ENCODE data around the gene EFNA5. TPM values are rescaled to one million over a fixed set of nuclear protein-coding genes. Genes with fewer than 3 reads are reported as not detected.

The EFNA5 gene
- total RNA-seq, 4 donors from 2014 or later = 7.7 to 18.6 (median 9.9) TPM

DNA sequence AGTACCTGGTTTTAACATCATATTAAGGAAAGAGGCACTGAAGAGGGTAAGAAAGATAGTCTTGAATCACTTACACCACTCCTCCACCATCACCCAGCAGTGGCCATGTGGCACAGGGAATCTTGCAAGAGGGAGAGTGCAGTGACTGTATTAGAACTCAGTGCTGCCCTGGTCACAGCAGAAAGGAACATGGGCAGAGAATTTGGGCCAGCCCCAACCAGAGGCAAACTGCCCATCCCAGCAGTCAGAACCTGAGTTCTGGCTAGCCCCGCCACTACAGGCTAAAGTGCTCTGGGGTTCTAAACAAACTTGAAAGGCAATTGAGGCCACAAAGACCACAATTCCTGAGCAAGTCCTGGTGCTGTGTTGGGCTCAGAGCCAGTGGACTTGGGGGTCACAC lies 16.7 kb upstream of the EFNA5 start:
- TF ChIP-seq, protein P1, sequence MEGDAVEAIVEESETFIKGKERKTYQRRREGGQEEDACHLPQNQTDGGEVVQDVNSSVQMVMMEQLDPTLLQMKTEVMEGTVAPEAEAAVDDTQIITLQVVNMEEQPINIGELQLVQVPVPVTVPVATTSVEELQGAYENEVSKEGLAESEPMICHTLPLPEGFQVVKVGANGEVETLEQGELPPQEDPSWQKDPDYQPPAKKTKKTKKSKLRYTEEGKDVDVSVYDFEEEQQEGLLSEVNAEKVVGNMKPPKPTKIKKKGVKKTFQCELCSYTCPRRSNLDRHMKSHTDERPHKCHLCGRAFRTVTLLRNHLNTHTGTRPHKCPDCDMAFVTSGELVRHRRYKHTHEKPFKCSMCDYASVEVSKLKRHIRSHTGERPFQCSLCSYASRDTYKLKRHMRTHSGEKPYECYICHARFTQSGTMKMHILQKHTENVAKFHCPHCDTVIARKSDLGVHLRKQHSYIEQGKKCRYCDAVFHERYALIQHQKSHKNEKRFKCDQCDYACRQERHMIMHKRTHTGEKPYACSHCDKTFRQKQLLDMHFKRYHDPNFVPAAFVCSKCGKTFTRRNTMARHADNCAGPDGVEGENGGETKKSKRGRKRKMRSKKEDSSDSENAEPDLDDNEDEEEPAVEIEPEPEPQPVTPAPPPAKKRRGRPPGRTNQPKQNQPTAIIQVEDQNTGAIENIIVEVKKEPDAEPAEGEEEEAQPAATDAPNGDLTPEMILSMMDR (IDR thresholded peaks at IDR 0.05; ENCODE audit: low read depth) = no peak

DNA sequence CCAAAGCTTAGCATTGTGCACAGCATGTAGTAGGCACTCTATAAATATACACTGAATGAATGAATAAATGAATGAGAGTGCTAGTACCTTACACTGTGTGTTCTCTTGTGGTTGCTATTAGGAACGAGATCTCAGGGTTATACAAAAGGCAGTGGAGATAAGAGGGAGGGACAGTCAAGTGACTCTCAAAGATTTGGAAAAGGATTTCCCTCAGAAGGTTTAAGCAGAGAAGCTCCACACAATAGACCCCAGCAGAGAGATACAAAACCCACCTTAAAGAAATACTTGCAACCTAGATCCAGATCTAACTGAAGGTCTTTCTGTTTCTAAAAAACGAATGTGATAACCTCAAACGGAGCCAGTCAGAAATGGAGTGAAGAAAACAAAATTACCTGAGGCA lies 11.8 kb upstream of the EFNA5 start:
- TF ChIP-seq, protein P1 (IDR thresholded peaks at IDR 0.05; ENCODE audit: low read depth) = no peak

DNA sequence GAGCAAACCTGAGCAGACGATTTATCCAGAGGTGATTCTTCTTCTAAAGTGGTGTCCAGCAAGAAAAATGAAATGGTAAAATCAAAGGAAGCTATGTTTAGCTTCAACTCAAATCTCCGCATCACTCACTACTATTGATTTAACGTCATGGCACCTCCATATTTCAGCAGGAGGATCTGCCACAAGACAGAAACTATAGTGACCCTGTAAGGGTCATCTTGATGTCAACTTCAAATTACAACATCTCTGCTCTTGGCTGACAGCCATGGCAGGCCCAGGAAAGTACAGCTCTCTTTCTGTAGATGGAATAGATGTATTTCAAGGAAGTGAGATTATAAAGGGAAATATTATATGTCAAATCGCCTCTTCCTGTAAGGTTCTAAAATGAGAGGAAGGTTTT lies 10.1 kb upstream of the EFNA5 start:
- TF ChIP-seq, protein P1 (IDR thresholded peaks at IDR 0.05; ENCODE audit: low read depth) = no peak

DNA sequence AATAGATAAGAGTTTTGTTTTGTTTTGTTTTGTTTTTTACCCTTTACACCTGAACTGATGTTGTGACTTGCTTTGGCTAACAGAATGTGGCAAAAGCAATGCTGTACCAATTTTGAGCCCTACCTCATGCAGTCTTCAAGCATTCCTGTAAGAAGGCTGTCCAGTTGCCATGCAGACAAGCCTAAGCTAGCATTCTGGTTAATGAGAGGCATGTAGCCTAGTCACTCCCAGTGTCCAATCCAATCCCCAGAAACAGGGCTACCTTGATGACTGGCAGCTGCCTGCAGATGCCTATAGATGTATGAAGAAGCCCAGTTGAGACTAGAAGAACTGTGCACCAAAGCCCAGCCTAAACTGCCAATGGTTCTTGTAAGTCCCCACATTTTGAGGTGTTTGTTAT lies 9.4 kb upstream of the EFNA5 start:
- TF ChIP-seq, protein P1 (IDR thresholded peaks at IDR 0.05; ENCODE audit: low read depth) = no peak

DNA sequence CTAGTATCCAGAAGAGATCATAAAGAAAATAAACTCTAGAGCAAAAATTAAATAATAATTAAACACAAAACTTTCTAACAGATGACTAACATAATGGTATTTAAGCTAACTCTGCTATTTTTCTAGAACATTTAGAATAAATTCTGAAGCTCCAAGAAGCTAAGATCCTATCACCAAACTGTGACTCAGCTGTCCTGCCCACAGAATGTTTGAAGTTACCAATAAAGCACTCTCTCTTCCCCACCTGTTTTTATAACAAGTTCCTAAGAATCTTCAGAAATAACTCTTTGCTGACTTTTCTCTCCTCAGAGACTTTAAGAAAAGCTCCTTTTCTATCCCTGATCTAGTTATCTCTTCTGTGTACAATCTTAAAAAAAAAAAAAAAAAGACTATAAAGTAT lies 6.0 kb upstream of the EFNA5 start:
- TF ChIP-seq, protein P1 (IDR thresholded peaks at IDR 0.05; ENCODE audit: low read depth) = no peak

DNA sequence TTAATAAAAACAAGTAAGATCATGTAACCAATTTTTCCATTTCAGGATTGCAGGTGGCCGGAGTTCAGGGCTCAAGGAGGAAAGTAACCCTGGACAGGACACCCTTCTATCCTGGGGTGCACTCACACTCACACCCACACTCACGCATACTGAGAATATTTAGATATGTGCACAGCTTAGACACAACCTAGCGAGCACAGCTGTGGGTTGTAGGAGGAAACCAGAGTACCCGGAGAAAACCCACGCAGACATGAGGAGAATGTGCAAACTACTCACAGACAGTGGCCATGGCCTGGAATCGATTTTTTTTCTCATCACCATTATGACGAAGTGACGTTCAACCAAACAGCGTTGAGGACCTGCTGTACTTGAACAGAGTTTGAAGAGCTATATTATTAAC lies 4.5 kb upstream of the EFNA5 start:
- TF ChIP-seq, protein P1 (IDR thresholded peaks at IDR 0.05; ENCODE audit: low read depth) = no peak

DNA sequence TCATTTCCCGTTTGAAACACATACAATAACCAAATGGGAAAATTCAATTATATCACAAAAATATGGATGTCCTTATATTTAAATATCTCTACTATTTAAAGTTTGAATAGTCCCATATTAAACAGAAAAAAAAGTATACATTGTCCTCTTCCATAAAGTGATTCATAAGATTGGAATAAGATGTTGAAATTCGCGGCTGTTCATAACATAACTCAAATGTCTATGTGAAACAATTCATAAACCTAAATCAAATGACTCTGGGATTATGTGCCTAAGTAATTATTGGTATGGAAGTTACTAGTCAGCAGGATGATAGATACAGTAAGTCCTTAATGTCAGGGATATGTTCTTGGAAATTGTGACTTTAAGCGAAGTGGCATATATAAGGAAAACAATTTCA lies 3.9 kb upstream of the EFNA5 start:
- TF ChIP-seq, protein P1 (IDR thresholded peaks at IDR 0.05; ENCODE audit: low read depth) = no peak
